GM21717 (cell line): ENCODE measurements around the gene GPRC6A.
"Not testable (repeated sequence)": the region's sequence is repeated elsewhere in the genome, so short reads cannot be mapped to it uniquely, and the experiment has no call there.

Experiments used
- ATAC-seq: cut with Tn5 transposase; IDR thresholded peaks from one replicate; pipeline ENCODE4 v1.9.1; 2021; ENCODE audit warnings: mild to moderate bottlenecking, moderate library complexity; ENCODE audit not compliant: unreplicated experiment

The GPRC6A gene, protein sequence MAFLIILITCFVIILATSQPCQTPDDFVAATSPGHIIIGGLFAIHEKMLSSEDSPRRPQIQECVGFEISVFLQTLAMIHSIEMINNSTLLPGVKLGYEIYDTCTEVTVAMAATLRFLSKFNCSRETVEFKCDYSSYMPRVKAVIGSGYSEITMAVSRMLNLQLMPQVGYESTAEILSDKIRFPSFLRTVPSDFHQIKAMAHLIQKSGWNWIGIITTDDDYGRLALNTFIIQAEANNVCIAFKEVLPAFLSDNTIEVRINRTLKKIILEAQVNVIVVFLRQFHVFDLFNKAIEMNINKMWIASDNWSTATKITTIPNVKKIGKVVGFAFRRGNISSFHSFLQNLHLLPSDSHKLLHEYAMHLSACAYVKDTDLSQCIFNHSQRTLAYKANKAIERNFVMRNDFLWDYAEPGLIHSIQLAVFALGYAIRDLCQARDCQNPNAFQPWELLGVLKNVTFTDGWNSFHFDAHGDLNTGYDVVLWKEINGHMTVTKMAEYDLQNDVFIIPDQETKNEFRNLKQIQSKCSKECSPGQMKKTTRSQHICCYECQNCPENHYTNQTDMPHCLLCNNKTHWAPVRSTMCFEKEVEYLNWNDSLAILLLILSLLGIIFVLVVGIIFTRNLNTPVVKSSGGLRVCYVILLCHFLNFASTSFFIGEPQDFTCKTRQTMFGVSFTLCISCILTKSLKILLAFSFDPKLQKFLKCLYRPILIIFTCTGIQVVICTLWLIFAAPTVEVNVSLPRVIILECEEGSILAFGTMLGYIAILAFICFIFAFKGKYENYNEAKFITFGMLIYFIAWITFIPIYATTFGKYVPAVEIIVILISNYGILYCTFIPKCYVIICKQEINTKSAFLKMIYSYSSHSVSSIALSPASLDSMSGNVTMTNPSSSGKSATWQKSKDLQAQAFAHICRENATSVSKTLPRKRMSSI

DNA sequence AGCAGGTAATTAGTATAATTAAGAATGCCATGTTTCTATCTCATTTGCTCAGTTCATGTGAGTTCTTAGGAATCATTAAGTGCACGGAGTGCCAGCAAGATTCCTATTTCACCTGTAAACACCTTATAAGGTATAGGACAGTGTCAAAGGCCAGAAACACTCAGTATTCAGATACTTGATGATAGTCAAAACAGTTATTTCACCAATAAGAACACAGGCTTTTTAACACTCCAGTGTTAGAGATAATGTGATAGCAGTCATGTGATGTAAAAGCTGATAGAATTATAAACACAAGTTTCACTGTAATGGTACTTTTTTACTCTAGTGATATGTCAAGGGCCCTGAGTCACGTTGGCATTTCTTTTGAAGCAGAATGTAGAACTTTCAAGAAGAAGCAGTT, at the start of gene GPRC6A:
GPRC6A (minus strand) TSS at position 101 of the 400 bp plus-strand sequence; CDS start at position 31, 70 bp downstream.
- ATAC-seq: no peak

DNA sequence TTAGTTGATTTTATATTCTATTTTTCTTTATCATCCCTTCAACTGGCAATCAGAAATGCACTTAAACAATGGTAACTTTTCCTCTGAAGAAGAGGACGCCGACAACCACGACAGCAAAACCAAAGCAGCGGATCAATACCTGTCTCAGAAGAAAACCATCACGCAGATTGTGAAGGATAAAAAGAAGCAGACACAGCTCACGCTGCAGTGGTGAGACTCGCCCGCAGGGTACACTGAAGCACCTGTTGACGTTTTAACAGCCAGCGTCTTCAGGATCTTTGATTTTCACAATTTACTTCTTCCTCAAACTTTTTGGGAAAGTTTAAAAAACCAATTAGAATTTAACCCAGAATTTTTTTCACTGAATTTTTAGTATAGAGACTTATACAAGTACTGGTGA, 48.9 kb upstream of the GPRC6A start:
- ATAC-seq: no peak

DNA sequence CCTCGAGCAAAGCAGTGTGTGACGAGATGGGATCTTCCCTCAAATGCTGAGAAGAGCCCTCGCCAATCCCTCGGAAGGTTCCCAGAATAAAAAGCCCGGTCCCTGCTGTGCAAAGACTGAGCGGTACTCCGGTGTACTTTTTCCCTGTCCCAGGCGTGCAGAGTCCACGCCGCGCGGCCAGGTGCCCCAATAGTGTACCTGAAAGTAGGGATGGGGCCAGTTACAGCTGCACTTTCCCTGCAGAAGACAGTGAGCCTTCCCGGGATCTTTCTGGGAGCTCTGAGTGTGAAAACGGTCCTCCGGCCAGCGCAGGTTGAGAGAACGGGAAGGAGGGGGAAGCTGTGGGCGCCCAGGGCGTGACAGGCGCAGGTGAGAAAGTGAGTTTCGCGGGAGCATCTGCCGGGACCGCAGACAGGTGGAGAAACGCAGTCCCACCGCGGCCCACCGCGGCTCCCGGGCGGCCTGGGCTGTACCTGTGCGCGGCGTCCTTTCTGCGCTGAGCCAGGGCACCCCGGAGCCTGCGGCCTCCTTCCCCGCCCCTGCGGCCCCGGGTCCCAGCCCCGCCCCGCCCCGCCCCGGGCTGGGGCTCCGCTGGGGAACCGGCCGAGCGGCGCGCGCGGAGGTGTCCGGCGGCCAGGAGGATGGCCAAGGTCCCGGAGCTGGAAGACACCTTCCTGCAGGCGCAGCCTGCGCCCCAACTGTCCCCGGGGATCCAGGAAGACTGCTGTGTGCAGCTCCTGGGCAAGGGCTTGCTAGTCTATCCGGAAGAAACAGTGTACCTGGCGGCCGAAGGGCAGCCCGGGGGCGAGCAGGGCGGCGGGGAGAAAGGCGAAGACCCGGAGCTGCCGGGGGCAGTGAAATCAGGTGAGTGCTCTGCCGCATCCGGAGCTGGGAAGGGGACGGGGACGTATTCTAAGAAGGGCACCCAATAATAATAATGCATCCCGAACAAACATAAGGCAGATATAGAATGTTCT, 48.0 kb upstream of the GPRC6A start, which contains the start of gene RFX6:
RFX6 (plus strand) TSS at position 608 of the 977 bp plus-strand sequence; CDS start at position 642, 34 bp downstream.
- no peak for ATAC-seq

DNA sequence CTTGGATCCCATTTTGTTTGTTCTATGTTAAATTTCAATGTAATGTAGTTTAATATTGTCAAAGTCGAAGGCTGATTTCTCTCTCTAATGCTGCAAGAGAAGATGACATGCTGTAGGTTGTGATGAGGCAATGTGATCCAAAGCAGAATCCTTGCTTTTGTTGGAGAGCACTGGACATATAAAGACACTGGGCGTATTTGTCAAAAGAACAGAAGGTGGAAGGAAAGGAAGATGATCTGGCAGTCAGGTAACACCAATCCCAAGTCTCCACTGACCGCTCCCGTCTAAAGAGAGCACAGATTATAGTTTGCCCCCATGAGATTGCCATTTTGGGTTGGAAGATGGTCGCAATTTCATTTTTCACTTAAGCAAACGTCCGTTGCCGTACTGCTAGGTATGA, 47.2 kb upstream of the GPRC6A start:
- no peak for ATAC-seq

DNA sequence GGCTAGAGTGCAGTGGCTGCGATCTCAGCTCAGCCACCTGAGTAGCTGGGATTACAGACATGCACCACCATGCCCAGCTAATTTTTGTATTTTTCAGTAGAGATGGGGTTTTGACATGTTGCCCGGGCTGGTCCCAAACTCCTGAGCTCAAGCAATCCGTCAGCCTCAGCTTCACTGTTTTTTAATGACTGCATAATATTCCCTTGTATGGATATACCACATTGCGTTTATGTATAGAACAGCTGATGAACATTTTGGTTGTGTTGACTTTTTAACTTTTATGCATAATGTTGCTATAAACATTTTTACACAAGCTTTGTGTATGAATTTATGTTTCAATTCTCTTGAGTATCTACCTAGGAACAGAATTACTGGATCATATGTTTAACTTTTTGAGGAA, 43.9 kb upstream of the GPRC6A start:
- ATAC-seq: no peak

DNA sequence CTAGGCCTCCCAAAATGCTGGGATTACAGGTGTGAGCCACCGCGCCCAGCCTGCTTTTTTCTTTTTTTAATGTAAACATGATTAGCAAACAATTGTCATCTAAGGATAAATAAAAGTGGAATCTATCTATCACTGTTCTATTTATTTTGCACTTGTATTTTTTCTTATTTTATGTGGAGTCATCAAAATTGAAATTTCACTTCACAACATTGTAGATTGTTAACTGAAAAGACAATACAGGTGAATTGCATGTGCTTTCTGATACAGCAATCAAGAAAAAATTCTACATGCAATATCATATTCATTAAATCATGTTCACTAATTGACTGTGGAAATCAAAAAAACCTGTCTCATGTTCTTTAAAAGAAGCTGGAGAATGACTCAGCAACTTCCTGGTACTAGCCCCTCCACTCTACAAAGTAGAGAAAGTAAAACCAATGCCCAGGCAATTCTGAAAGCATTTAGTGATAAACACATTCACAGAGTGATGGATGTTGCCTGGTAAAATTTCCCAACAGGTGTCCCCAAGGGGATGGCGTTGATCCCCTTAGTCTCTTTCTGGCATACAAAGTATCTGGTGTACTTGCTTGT, 37.5 kb upstream of the GPRC6A start:
- ATAC-seq: peak; percentile 90

DNA sequence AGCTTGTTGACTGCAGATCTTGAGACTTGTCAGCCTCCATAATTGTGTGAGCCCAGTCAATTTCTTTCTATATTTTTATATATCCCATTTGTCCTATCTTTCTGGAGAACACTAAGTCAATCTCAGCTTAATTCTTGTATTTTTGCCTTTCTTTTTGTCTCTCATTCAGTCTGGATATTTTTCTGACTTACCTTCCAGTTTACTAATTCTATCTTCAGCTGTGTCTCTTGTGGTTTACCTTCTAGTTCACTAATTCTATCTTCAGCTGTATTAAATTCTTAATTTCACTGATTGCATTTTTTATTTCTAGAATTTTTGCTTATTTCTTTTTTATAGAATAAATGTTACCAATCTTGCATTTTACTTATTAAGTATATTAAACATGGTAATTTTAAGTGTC, 30.4 kb upstream of the GPRC6A start:
- no peak for ATAC-seq

DNA sequence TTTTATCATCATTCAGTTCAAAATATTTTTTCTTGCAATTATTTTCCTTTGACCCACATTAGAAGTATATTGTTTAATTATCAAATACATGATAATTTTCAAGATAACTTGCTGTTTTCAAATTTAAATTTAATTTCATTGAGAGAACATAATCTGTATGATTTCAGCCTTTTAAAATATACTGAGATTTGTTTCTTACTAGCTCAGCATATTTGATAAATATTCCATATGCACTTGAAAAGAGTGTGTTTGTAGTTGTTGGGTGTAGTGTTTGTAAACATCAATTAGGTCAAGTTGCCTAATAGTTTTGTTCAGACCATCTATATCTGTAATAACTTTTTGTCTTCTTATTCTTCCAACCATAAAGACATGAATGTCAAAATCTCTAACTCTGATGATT, 29.2 kb upstream of the GPRC6A start:
- no peak for ATAC-seq

DNA sequence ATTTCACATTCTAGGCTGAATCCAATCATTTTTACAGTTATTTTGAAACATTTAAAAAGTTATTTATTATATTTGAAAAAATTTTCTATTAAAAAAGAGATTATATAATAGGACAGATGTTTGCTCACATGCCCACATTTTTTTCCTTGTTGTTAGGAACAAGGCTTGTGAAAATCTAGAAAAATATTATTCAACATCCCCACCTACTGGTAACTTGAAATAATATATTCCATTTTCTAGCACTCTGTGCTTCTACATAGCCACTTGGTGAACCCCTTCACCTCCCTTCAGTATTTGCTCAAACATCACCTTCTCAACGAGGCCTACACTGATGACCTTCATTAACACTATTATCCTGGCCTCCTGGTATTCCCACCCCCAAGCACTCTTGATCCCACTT, 18.3 kb upstream of the GPRC6A start:
- ATAC-seq: peak; percentile 58

DNA sequence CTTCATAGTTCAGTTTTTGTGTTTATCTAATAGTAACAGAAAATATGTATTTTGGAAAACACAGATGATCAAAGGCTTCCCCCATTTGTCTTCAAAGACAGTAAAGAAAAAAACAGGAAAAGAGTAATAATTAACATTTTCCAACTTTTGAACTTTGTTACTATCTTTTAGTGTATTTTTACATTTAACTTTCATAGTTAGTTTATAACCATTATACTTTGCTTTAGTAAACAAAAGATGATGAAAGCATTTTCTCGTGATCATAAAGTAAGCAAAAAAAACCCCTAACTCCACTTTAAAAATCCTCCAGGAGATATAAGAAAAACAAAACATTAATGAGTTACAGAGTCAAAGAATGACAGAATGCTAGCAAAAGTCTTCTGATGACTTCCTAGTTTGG, 13.6 kb upstream of the GPRC6A start:
- ATAC-seq: no peak

DNA sequence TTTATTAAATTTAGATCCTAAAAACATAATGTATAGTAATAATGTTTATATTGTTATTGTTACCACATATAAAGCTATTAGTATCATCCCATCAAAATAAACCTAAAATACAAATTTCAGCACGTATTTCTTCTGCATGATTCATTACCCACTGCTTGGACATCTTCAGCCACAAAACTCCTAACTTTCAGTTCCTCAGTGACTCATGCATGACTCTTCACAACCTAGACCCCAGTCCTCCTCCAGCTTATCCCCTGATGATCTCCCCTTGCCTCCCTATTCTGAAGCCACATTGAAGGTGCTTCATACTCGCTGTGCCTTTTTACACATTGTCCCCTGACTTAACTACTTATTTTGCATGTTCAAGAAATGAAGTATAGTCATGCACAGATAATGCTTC, 11.2 kb upstream of the GPRC6A start:
- ATAC-seq: no peak

DNA sequence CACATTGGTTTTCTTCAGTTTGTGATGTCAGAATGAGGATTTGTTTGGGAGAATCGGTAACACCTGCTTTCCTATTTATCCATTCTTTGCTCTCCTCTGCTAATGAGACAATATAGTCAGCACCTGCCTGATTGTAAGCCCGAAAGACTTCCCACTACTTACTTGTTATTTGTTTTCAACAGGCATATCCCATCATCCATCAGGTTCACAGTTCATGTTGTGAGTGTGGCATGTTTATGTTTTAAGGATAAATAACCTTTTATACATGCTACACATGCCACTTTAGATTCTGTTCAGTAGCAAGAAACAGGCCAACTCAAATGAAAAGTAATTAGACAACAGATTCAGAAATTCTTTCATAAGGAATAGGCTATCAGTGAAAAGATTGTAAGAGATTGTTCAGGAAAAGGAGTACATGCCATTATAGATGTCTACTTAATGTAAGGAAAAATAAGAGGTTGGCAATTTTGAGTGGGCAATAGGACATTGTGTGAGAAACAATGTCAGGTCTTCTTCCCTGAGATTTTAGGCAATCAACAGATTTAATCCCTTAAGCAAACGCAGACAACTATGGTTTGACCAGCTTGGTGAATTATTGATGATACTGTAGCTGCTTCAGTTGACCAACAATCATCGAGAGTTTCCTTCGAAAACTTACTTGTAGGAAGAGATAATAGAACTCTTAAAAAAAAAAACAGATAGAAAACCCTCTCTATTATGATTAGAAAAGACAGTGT, 7.9 kb upstream of the GPRC6A start:
- ATAC-seq: no peak

DNA sequence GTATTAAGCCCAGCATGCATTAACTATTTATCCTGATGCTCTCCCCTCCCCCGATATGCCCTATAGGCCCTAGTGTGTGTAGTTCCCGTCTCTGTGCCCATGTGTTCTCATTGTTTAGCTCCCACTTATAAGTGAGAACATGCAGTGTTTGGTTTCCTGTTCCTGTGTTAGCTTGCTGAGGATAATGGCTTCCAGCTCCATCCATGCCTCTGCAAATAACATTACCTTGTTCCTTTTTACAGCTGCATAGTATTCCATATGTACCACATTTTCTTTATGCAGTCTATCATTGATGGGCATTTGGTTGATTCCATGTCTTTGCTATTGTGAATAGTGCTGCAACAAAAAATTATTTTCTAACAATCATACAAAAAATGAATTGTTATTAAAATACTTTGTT, 5.6 kb upstream of the GPRC6A start:
- ATAC-seq: not testable (repeated sequence)

DNA sequence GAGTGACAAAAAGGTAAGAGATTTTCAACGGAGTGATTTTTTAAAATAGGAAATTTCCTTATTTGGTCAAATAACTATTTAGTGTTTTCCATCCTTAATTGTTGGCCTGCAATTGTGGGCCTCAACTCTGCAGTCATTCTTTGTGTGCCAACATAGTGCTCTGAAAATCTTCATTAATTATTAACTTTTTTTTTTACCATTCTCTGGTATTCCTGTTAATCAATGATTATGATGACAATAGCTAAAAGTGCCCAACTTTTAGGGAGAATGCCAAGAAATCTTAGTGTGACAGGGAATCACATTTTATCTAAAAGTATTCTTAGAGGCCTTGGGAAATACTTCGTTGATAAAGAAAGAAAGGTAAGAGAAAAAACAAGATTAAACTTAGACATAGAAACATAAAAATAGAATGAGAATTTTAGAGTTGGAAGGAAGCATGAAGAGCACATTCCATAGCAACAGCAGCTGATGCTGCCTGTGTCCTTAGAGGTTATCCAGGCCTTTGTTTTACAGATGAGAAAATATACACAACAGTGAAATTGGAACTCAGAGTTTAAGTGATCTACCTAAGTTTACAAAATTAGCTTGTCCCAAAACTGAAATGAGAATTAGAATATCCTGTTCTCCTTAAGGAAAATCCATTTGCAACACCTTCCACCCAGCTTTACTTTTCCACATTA, 1.2 kb downstream of the GPRC6A start:
- no peak for ATAC-seq

DNA sequence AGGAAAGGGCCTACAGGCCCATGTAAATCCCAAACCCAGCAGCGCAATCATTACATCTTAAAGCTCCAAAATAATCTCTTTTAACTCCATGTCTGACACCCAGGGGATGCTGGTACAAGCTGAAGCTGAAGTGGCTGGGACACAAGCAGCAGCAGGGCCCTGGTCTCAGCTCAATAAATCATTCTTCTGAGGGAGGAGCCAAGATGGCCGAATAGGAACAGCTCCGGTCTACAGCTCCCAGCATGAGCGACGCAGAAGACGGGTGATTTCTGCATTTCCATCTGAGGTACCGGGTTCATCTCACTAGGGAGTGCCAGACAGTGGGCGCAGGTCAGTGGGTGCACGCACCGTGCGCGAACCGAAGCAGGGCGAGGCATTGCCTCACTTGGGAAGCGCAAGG, 12.5 kb downstream of the GPRC6A start:
- ATAC-seq: not testable (repeated sequence)

DNA sequence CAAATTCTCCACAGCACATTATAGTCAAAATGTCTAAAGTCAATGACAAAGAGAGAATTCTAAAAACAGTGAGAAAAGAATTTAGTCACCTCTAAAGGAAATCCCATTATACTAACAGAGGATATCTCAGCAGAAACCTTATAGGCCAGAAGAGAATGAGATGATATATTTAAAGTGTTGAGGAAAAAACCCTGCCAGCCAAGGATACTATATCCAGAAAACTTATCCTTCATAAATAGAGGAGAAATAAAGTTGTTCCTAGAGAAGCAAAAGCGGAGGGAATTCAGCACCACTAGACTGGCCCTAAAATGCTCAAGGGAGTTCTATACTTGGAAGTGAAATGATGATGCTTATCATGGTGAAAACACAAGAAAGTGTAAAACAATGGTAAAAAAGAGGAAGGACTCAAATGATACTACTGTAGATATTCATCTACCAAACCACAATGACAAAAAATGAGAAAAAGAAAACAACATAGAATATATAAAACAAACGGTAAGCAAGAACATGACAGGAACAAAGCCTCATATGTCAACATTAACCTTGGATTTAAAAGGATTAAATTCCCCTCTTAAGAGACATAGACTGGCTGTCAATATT, 16.7 kb downstream of the GPRC6A start:
- no peak for ATAC-seq

DNA sequence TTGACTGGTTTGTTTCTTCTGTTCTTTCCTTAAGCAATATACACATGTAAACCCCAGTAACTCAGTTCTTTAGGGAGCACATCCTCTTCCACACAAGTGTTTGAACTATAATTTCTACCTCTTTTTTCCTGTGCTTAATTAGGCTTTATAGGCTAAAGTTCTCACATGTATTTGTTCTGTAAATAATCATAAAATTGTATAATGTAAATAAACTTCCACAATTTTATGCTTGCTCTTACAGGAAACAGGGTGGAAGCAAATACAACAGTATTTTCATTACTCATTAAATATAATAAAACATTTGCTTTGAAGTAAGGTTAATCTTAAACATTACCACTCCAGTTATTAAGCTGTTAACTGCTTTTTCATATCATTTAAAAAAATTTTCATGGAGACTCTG, 26.9 kb downstream of the GPRC6A start:
- no peak for ATAC-seq

DNA sequence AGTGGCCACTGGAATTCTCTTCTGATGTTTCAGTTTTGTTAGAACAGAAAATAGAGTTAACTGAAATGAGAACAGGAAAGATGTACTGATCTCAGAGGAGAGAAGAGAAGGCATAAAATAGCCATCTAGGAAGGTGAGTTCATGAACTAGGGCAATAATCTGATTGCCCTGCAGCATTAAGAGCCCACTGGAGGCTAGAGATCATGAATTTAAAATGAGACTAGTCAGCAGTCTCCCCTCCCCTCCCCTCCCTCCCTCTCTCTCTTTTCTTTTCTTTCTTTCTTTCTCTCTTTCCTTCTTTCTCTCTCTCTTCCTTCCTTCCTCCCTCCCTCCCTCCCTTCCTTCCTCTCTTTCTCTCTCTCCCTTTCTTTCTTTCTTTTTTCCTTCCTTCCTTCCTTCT, 28.9 kb downstream of the GPRC6A start:
- ATAC-seq: no peak

DNA sequence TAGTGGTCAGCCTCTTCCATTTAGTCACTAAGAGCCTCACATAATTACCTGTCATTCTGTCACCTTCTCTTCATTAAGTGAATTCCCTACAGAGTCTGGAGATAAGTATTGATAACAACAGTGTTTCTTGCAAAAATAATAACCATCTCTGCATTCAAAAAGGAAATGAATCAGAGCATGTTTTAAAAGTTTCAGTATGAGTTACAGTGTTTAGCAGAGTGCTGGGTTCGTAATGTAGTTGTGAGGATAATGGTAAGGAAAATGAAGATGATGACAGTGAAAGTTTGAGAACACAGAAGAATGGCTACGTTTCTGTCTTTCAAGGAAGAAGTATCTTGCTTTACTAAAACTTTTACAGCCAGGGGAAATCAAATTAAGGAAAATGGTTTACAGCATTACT, 31.3 kb downstream of the GPRC6A start:
- no peak for ATAC-seq
